Neural cell (in vitro differentiated cells): Measurements from ENCODE around the gene ARSI.

Experiments used
- CTCF ChIP-seq: fragments of 450-650 bp; IDR thresholded peaks from 2 replicates; pipeline ENCODE4 v1.5.1; 2014; ENCODE audit warnings: antibody characterized with exemption, mild to moderate bottlenecking, moderate library complexity; ENCODE audit not compliant: poor library complexity, severe bottlenecking
- EP300 ChIP-seq: fragments of 450-650 bp; conservative IDR thresholded peaks from 2 replicates; pipeline ENCODE4 v1.6.1; 2014; ENCODE audit warnings: antibody characterized with exemption, mild to moderate bottlenecking, moderate library complexity; ENCODE audit not compliant: poor library complexity, severe bottlenecking
- EZH2 ChIP-seq: fragments of 200-600, 300-800 bp; shearing (Covaris generic), sonication (generic); IDR thresholded peaks from 2 replicates; pipeline ENCODE4 v1.6.1; 2014; ENCODE audit warnings: antibody characterized with exemption, low read length, borderline replicate concordance, mild to moderate bottlenecking; ENCODE audit not compliant: insufficient read depth, poor library complexity, severe bottlenecking
- MXI1 ChIP-seq: fragments of 450-650 bp; conservative IDR thresholded peaks from 2 replicates; pipeline ENCODE4 v1.6.1; 2014; ENCODE audit warnings: antibody characterized with exemption, mild to moderate bottlenecking; ENCODE audit not compliant: poor library complexity, severe bottlenecking
- RAD21 ChIP-seq: fragments of 450-650 bp; conservative IDR thresholded peaks from 2 replicates; pipeline ENCODE4 v1.6.1; 2014; ENCODE audit warnings: antibody characterized with exemption, mild to moderate bottlenecking, moderate library complexity
- REST ChIP-seq: IDR thresholded peaks from 2 replicates; pipeline ENCODE4 v1.6.1; 2012; ENCODE audit warnings: borderline replicate concordance
- TAF1 ChIP-seq: IDR thresholded peaks from 2 replicates; pipeline ENCODE4 v1.6.1; 2012; ENCODE audit warnings: low read depth

GRCh38 chr5:150339165-150339564, 36.5 kb upstream of the ARSI start:
- TF ChIP-seq EZH2 (no peak), EP300 (no peak), CTCF (no peak), MXI1 (no peak), REST (no peak), TAF1 (no peak), RAD21 (no peak)
